Activated naive CD4-positive, alpha-beta T cell treated with anti-CD3 and anti-CD28 coated beads, Interleukin-2, amount 50 U/mL, for 72 hours (primary cell): ENCODE results near the gene ATRNL1. TPM values are rescaled to one million over a fixed set of nuclear protein-coding genes. Genes with fewer than 3 reads are reported as not detected.

Source experiments
- ATAC-seq, 2 donors: fragments of 150-1000 bp; cut with Tn5 transposase; 2 replicates each; pipeline ENCODE4 v1.10.0; 2021; ENCODE audit warnings: mild to moderate bottlenecking in 2 of 2, moderate library complexity in 2 of 2
- DNase-seq, 2 donors: peaks; one replicate each; pipeline ENCODE4 v3.0.0; 2021 to 2022; ENCODE audit warnings: low spot score in 2 of 2
- H3K27ac Mint-ChIP-seq, 2 donors: one replicate each; pipeline ENCODE4 v1.8.0; 2022; ENCODE audit warnings: mild to moderate bottlenecking in 2 of 2, mixed read lengths in 2 of 2
- H3K36me3 Mint-ChIP-seq, 2 donors: one replicate each; pipeline ENCODE4 v1.8.0; 2022; ENCODE audit warnings: mixed read lengths in 2 of 2
- H3K9me3 Mint-ChIP-seq, 2 donors: one replicate each; pipeline ENCODE4 v1.8.0; 2022; ENCODE audit warnings: mixed read lengths in 2 of 2
- total RNA-seq, 2 donors: library from RNA; stranded (reverse); gene quantifications; one replicate each; pipeline ENCODE4 v1.2.3, GENCODE V29; 2022

ATRNL1 gene
- total RNA-seq, 2 donors from 2014 or later, result 0.62 TPM; not detected in 1

DNA sequence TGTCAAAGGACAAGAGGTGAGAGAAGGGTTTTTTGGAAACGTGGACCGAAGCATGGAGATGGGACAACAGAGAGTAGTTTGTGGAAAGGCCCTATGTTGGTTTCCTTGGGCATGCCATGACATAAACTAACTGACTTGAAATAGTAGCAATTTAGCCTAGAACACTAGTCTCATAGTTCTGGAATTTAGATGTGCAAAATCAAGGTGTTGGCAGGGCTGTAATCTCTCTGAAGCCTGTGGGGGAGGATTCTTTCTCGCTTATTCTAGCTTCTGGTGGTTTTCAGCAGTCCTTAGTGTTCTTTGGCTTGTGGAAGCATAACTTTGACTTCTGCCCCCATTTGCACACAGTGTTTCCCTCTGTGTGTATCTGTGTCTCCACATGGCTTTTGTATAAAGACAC lies 896.5 kb downstream of the ATRNL1 start:
- H3K36me3 Mint-ChIP-seq, result peaks cover 0 to 5% of the 10 kb centered on the region in 2 donors
- no peak overlapping the region for H3K27ac Mint-ChIP-seq
- ATAC-seq (no peak), DNase-seq (no peak)
- H3K9me3 Mint-ChIP-seq, result peaks cover 30 to 33% of the 10 kb centered on the region in 2 donors

DNA sequence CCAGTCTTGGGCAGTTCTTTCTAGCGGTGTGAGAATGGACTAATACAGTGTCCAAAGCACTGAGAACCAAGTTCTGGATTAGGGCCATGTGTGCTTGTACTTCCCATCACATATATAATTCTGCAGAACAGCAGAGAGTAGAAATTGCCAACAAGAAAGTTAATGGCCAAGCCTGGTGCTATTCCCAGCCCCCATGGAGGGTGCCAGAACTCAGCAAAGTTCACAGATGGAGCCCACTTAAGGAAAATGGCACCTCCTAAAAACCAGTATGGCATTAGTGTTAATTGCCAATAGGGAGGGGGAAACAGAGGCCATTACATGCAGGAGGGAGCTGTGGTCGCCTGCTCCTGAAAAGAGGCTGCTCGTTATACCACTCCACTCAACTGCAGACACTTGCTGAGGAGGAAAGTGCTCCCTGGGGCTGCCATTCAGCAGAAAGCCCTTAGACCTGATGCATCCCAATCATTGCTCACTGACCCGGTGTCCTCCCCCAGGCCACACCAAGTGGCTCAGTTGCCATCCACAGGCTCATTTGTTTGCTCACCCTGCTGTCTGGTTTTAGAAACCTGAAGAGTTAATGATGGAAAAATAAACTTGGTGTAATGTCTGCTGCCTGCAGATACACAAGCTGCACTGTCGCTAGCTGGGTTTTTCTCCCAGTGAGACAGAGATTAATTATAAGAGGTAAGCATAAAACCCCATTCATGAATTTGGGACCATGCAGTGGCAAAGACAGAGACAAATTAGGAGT lies 899.2 kb downstream of the ATRNL1 start:
- peaks cover 25 to 26% of the 10 kb centered on the region in 2 donors for H3K9me3 Mint-ChIP-seq
- DNase-seq, result no peak

GRCh38 chr10:115996031-115996430 lies 902.9 kb downstream of the ATRNL1 start:
- Mint-ChIP-seq H3K36me3 (peaks cover 0 to 5% of the 10 kb centered on the region in 2 donors), H3K27ac (no peak overlapping the region), H3K9me3 (peaks cover 8 to 18% of the 10 kb centered on the region in 2 donors)
- no peak for DNase-seq
- ATAC-seq, result no peak

More for the DNA sequence above, 899.2 kb downstream of the ATRNL1 start:
- peaks cover 0 to 5% of the 10 kb centered on the region in 2 donors for H3K36me3 Mint-ChIP-seq
- H3K27ac Mint-ChIP-seq, result no peak overlapping the region
- no peak for ATAC-seq

DNA sequence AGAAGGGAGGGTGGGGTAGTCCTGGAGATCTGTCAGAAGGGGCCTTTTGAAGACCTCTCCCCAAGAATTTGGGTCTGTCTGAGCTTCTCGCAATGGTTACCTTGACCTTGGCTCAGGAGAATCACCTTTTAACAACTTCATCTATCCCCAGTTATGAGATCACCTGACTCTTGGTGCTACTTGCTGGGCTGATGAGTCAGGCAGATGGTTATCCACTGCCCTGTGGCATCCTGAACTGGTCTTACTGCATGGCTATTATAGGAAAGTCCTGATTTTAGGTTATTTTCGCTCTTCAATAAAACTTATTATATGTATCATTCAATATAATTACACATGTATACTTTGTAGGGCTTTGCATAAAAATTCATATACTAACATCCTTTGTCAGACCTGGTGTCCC lies 905.1 kb downstream of the ATRNL1 start:
- no peak overlapping the region for H3K27ac Mint-ChIP-seq

More for the DNA sequence above, 905.1 kb downstream of the ATRNL1 start:
- H3K36me3 Mint-ChIP-seq, result no peaks in the 10 kb centered on the region
- no peak for DNase-seq
- no peak for ATAC-seq
- peaks cover 3 to 7% of the 10 kb centered on the region in 2 donors for H3K9me3 Mint-ChIP-seq

Other genes starting within 250 kb of the ATRNL1 start
- gene TRUB1, start 155.2 kb upstream of the ATRNL1 start, total RNA-seq, result 10 to 100 TPM; 10.6 to 18.9 TPM